CD14-positive monocyte (primary cell): ENCODE results near the gene FMO4. TPM values are rescaled to one million over a fixed set of nuclear protein-coding genes. Genes with fewer than 3 reads are reported as not detected.

Experiments
- DNase-seq, 3 donors: peaks; one replicate each; pipeline ENCODE4 v3.0.0-alpha.2; 2011 to 2022
- H2AFZ ChIP-seq: 2 replicates; pipeline ENCODE4 v1.6.0; 2012; ENCODE audit warnings: mild to moderate bottlenecking, low read depth, low read length, inconsistent platforms; ENCODE audit not compliant: insufficient read depth, poor library complexity, severe bottlenecking
- H3K27ac ChIP-seq, 2 donors: 1 replicate in 1 of 2; 2 replicates in 1 of 2; pipeline ENCODE4 v1.5.1; 2012 to 2013; ENCODE audit warnings: low read length in 2 of 2, control low read depth in 1 of 2, inconsistent platforms in 1 of 2, low read depth in 1 of 2, mild to moderate bottlenecking in 1 of 2
- H3K27me3 ChIP-seq, 2 donors: one replicate each; pipeline versions ENCODE4 v1.6.0 to v1.6.1; 2011 to 2013; ENCODE audit warnings: low read length in 2 of 2; ENCODE audit not compliant: control insufficient read depth in 2 of 2, insufficient read depth in 2 of 2
- H3K36me3 ChIP-seq, 2 donors: replicated peaks in 1 of 2; 1 replicate in 1 of 2; 2 replicates in 1 of 2; pipeline versions ENCODE4 v1.5.1 to v1.6.1; 2012 to 2013; ENCODE audit warnings: low read length in 2 of 2, control low read depth in 1 of 2, inconsistent platforms in 1 of 2, mild to moderate bottlenecking in 1 of 2; ENCODE audit not compliant: insufficient read depth in 2 of 2, control insufficient read depth in 1 of 2
- H3K4me1 ChIP-seq, 2 donors: 1 replicate in 1 of 2; 2 replicates in 1 of 2; pipeline versions ENCODE4 v1.5.1 to v1.6.1; 2012 to 2013; ENCODE audit warnings: low read length in 2 of 2, control low read depth in 1 of 2, inconsistent platforms in 1 of 2, mild to moderate bottlenecking in 1 of 2, moderate library complexity in 1 of 2; ENCODE audit not compliant: insufficient read depth in 2 of 2, control insufficient read depth in 1 of 2
- H3K4me2 ChIP-seq: replicated peaks from 2 replicates; pipeline ENCODE3; 2012; ENCODE audit warnings: low read length, moderate library complexity, mild to moderate bottlenecking; ENCODE audit not compliant: poor library complexity, severe bottlenecking; ENCODE audit errors: extremely low read depth
- H3K4me3 ChIP-seq, 3 experiments: fragments of 200-600 bp in 1 of 3; sonication (generic) in 1 of 3; replicated peaks in 1 of 3; 1 replicate in 2 of 3; 2 replicates in 1 of 3; pipeline ENCODE4 v1.5.1; 2011 to 2013; ENCODE audit warnings: low read length in 3 of 3, mild to moderate bottlenecking in 3 of 3, control low read depth in 2 of 3, low read depth in 2 of 3, inconsistent platforms in 1 of 3, moderate library complexity in 1 of 3
- H3K79me2 ChIP-seq: 2 replicates; pipeline ENCODE4 v1.6.0; 2012; ENCODE audit warnings: mild to moderate bottlenecking, control low read depth, inconsistent platforms, low read length, moderate library complexity; ENCODE audit not compliant: insufficient read depth
- H3K9ac ChIP-seq: 2 replicates; pipeline ENCODE4 v1.6.0; 2017; ENCODE audit warnings: low read length, mild to moderate bottlenecking; ENCODE audit not compliant: insufficient read depth, poor library complexity, severe bottlenecking
- H3K9me3 ChIP-seq, 2 donors: replicated peaks in 1 of 2; 1 replicate in 1 of 2; 2 replicates in 1 of 2; pipeline versions ENCODE4 v1.5.1 to v1.6.1; 2012 to 2013; ENCODE audit warnings: low read length in 2 of 2, control low read depth in 1 of 2; ENCODE audit not compliant: control insufficient read depth in 1 of 2, insufficient read depth in 1 of 2
- H4K20me1 ChIP-seq: 2 replicates; pipeline ENCODE4 v1.6.0; 2012; ENCODE audit warnings: mild to moderate bottlenecking, low read length, control low read depth, moderate library complexity; ENCODE audit not compliant: insufficient read depth
- H3K27ac Mint-ChIP-seq, 7 donors: one replicate each; pipeline ENCODE4 v1.8.0; 2020; ENCODE audit warnings: mild to moderate bottlenecking in 7 of 7, mixed read lengths in 7 of 7, moderate library complexity in 6 of 7, inconsistent platforms in 2 of 7
- H3K27me3 Mint-ChIP-seq, 3 donors: one replicate each; pipeline ENCODE4 v1.8.0; 2021 to 2022; ENCODE audit warnings: low read depth in 3 of 3, mild to moderate bottlenecking in 3 of 3, mixed read lengths in 3 of 3, moderate library complexity in 3 of 3, inconsistent platforms in 1 of 3
- H3K36me3 Mint-ChIP-seq, 2 donors: one replicate each; pipeline ENCODE4 v1.8.0; 2020; ENCODE audit warnings: mixed read lengths in 2 of 2, inconsistent platforms in 1 of 2, mild to moderate bottlenecking in 1 of 2
- H3K4me1 Mint-ChIP-seq: one replicate; pipeline ENCODE4 v1.8.0; 2020; ENCODE audit warnings: mild to moderate bottlenecking, mixed read lengths
- H3K4me3 Mint-ChIP-seq, 2 donors: one replicate each; pipeline ENCODE4 v1.8.0; 2020; ENCODE audit warnings: mild to moderate bottlenecking in 2 of 2, mixed read lengths in 2 of 2, moderate library complexity in 1 of 2
- H3K9me3 Mint-ChIP-seq, 7 donors: one replicate each; pipeline ENCODE4 v1.8.0; 2020 to 2022; ENCODE audit warnings: mixed read lengths in 7 of 7, mild to moderate bottlenecking in 6 of 7, moderate library complexity in 6 of 7, inconsistent platforms in 2 of 7
- WGBS: methylation state at CpG from one replicate; pipeline ENCODE4 v1.1.5; 2013; ENCODE audit warnings: missing lambda C conversion rate; ENCODE audit not compliant: insufficient coverage; 5-methylcytosine and 5-hydroxymethylcytosine counted together
- intact Hi-C, 2 donors: fragments of 100-400 bp; cut with micrococcal nuclease; formaldehyde crosslinking; loops; one replicate each; pipeline versions ENCODE4 v1.15.0 to v1.15.1; 2023
- polyA plus RNA-seq, 3 donors: library from polyadenylated mRNA; depleted of rRNA in 1 of 3; unstranded in 2 of 3; stranded (reverse) in 1 of 3; fragments of 300-500 nt in 2 of 3; fragments of >200 nt in 1 of 3; fragmentation: Illumina TruSeq in 2 of 3; gene quantifications; 1 replicate in 2 of 3; 2 replicates in 1 of 3; pipeline ENCODE4 v1.2.3, GENCODE V29; 2012 to 2021
- TF ChIP-seq, protein P1 (sequence below): fragments of 200-600 bp; IDR thresholded peaks from one replicate; pipeline ENCODE4 v1.8.0; 2022; ENCODE audit warnings: antibody characterized with exemption, mild to moderate bottlenecking

The FMO4 gene
- polyA plus RNA-seq, 3 donors: 1.3 to 1.9 (median 1.6) TPM

DNA sequence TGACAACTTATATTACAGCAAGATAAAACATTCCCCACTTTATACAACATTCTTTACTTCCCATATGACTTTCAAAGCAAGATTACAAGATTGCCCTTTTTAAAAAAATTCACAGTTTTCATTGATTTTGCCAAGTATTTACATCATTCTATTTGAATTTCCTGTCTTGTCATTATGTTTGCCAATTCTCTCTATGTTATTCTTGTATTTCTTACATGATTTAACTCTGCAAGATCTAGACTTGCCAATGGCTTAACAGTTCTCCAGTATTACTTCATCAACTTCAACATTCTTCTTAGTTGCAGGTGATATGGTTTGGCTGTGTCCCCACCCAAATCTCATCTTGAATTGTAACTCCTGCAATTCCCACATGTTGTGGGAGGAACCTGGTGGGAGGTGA is 31.6 kb downstream of the FMO4 start:
- no peak overlapping the region for H3K4me3 ChIP-seq
- peaks cover 2% of the 10 kb centered on the region for H3K4me1 Mint-ChIP-seq
- no peak overlapping the region for H3K9ac ChIP-seq
- no peaks in the 10 kb centered on the region for H3K79me2 ChIP-seq
- H2AFZ ChIP-seq: no peak overlapping the region
- H4K20me1 ChIP-seq: no peaks in the 10 kb centered on the region
- peaks cover 2 to 19% (median 5%) of the 10 kb centered on the region in 7 donors for H3K9me3 Mint-ChIP-seq
- intact Hi-C loops: no loop called here
- no peak overlapping the region for H3K27ac Mint-ChIP-seq
- no peaks in the 10 kb centered on the region for H3K36me3 ChIP-seq
- no peaks in the 10 kb centered on the region for H3K4me1 ChIP-seq
- H3K9me3 ChIP-seq: peaks cover 0 to 4% of the 10 kb centered on the region in 2 donors
- H3K36me3 Mint-ChIP-seq: no peaks in the 10 kb centered on the region
- TF ChIP-seq, protein P1, sequence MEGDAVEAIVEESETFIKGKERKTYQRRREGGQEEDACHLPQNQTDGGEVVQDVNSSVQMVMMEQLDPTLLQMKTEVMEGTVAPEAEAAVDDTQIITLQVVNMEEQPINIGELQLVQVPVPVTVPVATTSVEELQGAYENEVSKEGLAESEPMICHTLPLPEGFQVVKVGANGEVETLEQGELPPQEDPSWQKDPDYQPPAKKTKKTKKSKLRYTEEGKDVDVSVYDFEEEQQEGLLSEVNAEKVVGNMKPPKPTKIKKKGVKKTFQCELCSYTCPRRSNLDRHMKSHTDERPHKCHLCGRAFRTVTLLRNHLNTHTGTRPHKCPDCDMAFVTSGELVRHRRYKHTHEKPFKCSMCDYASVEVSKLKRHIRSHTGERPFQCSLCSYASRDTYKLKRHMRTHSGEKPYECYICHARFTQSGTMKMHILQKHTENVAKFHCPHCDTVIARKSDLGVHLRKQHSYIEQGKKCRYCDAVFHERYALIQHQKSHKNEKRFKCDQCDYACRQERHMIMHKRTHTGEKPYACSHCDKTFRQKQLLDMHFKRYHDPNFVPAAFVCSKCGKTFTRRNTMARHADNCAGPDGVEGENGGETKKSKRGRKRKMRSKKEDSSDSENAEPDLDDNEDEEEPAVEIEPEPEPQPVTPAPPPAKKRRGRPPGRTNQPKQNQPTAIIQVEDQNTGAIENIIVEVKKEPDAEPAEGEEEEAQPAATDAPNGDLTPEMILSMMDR: no peak
- no peak overlapping the region for H3K27ac ChIP-seq
- no peak overlapping the region for H3K4me3 Mint-ChIP-seq
- H3K27me3 Mint-ChIP-seq: no peaks in the 10 kb centered on the region
- H3K27me3 ChIP-seq: no peaks in the 10 kb centered on the region
- DNase-seq: no peak
- H3K4me2 ChIP-seq: no peak overlapping the region

DNA sequence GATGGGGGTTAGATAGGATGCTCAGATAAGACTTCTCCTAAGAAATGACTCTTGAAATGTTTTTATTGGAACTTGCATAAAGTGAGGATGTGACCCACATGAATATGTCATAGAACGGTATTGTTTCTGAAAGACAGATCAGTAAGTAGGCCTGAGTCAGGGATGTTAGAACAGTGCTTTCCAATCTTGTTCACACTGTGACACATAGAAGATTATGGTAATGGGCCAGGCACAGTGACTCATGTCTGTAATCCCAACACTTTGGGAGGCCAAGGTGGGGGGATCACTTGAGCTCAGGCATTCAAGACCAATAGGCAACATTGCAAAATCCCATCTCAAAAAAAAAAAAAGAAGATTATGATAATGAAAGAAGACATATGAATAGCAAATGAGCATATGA is 32.9 kb downstream of the FMO4 start:
- Histone ChIP-seq H3K27ac (no peak overlapping the region), H3K4me2 (no peak overlapping the region), H3K9ac (no peak overlapping the region), H2AFZ (no peak overlapping the region), H3K4me3 (no peak overlapping the region), H4K20me1 (no peaks in the 10 kb centered on the region), H3K79me2 (no peaks in the 10 kb centered on the region), H3K27me3 (no peaks in the 10 kb centered on the region), H3K4me1 (no peaks in the 10 kb centered on the region), H3K9me3 (peaks cover 0 to 4% of the 10 kb centered on the region in 2 donors), H3K36me3 (no peaks in the 10 kb centered on the region)
- peaks cover 0 to 22% (median 6%) of the 10 kb centered on the region in 7 donors for H3K9me3 Mint-ChIP-seq
- no peaks in the 10 kb centered on the region for H3K36me3 Mint-ChIP-seq
- no peaks in the 10 kb centered on the region for H3K27me3 Mint-ChIP-seq
- intact Hi-C loops: no loop called here
- H3K27ac Mint-ChIP-seq: no peak overlapping the region
- no CpG with 5 or more reads among the region's 1 CpG for WGBS
- no peak for DNase-seq
- TF ChIP-seq, protein P1: no peak
- no peak overlapping the region for H3K4me3 Mint-ChIP-seq
- H3K4me1 Mint-ChIP-seq: peaks cover 4% of the 10 kb centered on the region
